AG08395 (cell line): ENCODE measurements around the gene LSP1.
"Not testable (repeated sequence)": the region's sequence is repeated elsewhere in the genome, so short reads cannot be mapped to it uniquely, and the experiment has no call there.

ENCODE experiments used
- DNase-seq: peaks from one replicate; pipeline ENCODE4 v3.0.0; 2012; ENCODE audit warnings: mixed read lengths, low spot score

LSP1 gene

GRCh38 chr11:1928891-1929541 is 76.1 kb downstream of the LSP1 start:
- DNase-seq, result no peak

- no peak for DNase-seq
Observed at GRCh38 chr11:1929621-1930461, 77.0 kb downstream of the LSP1 start.

GRCh38 chr11:1930462-1930830 is 77.6 kb downstream of the LSP1 start:
- DNase-seq, result no peak

GRCh38 chr11:1931341-1932104 is 78.6 kb downstream of the LSP1 start:
- DNase-seq, result no peak

GRCh38 chr11:1932105-1932480 is 79.2 kb downstream of the LSP1 start:
- no peak for DNase-seq

GRCh38 chr11:1932681-1933080 is 79.8 kb downstream of the LSP1 start:
- no peak for DNase-seq

GRCh38 chr11:1933416-1934334 is 80.8 kb downstream of the LSP1 start:
- no peak for DNase-seq

- no peak for DNase-seq
Observed at GRCh38 chr11:1934335-1935155, 81.7 kb downstream of the LSP1 start.

GRCh38 chr11:1935156-1936071 is 82.5 kb downstream of the LSP1 start:
- DNase-seq, result no peak

- DNase-seq, result no peak
Observed at GRCh38 chr11:1936072-1936780, 83.3 kb downstream of the LSP1 start.

- DNase-seq, result no peak
Observed at GRCh38 chr11:1936781-1937615, 84.1 kb downstream of the LSP1 start.

GRCh38 chr11:1937616-1938342 is 84.9 kb downstream of the LSP1 start:
- DNase-seq, result no peak

GRCh38 chr11:1938343-1939005 is 85.6 kb downstream of the LSP1 start:
- no peak for DNase-seq

- no peak for DNase-seq
Observed at GRCh38 chr11:1939006-1939625, 86.2 kb downstream of the LSP1 start.

GRCh38 chr11:1939788-1940187 is 86.9 kb downstream of the LSP1 start:
- not testable (repeated sequence) for DNase-seq
